Naive thymus-derived CD4-positive, alpha-beta T cell (primary cell): Measurements from ENCODE around the gene CCL5. TPM values are rescaled to one million over a fixed set of nuclear protein-coding genes. Genes with fewer than 3 reads are reported as not detected.

Experiments used
- ATAC-seq: fragments of 150-1000 bp; cut with Tn5 transposase; 2 replicates; pipeline ENCODE4 v1.10.0; 2021; ENCODE audit warnings: mild to moderate bottlenecking, moderate library complexity
- CTCF ChIA-PET: fragments of 350-600 bp; sonication (Branson Sonifier 250); formaldehyde crosslinking; loops from one replicate; lab custom pipeline; 2021; ENCODE audit warnings: antibody characterized with exemption; lab: Charles Lee
- POLR2A ChIA-PET: fragments of 350-600 bp; sonication (Branson Sonifier 250); formaldehyde crosslinking; loops from one replicate; lab custom pipeline; 2021; ENCODE audit warnings: antibody characterized with exemption, inconsistent platforms; lab: Charles Lee
- DNase-seq, 9 donors: peaks; one replicate each; pipeline versions ENCODE4 v3.0.0 to v3.0.0-alpha.2; 2020 to 2022; ENCODE audit warnings: mixed read lengths in 1 of 9
- H3K27ac ChIP-seq: one replicate; pipeline ENCODE4 v1.7.0; 2013; ENCODE audit warnings: mild to moderate bottlenecking, low read depth, low read length, moderate library complexity
- H3K27me3 ChIP-seq, 2 donors: one replicate each; pipeline ENCODE4 v1.7.0; 2013; ENCODE audit warnings: low read length in 2 of 2, mild to moderate bottlenecking in 2 of 2, moderate library complexity in 2 of 2; ENCODE audit not compliant: control insufficient read depth in 2 of 2, insufficient read depth in 2 of 2
- H3K36me3 ChIP-seq, 3 experiments: 1 replicate in 2 of 3; 2 replicates in 1 of 3; pipeline ENCODE4 v1.7.0; 2013; ENCODE audit warnings: low read length in 3 of 3, mild to moderate bottlenecking in 3 of 3, moderate library complexity in 1 of 3; ENCODE audit not compliant: insufficient read depth in 3 of 3, control insufficient read depth in 2 of 3
- H3K4me1 ChIP-seq, 2 donors: one replicate each; pipeline ENCODE4 v1.7.0; 2013; ENCODE audit warnings: low read length in 2 of 2, mild to moderate bottlenecking in 2 of 2, moderate library complexity in 1 of 2; ENCODE audit not compliant: control insufficient read depth in 2 of 2, insufficient read depth in 2 of 2
- H3K4me3 ChIP-seq: 2 replicates; pipeline ENCODE4 v1.7.0; 2013; ENCODE audit warnings: mild to moderate bottlenecking, low read length
- H3K9me3 ChIP-seq, 3 experiments: 1 replicate in 2 of 3; 2 replicates in 1 of 3; pipeline ENCODE4 v1.7.0; 2013; ENCODE audit warnings: low read length in 3 of 3; ENCODE audit not compliant: control insufficient read depth in 2 of 3
- H3K27ac Mint-ChIP-seq, 9 donors: one replicate each; pipeline ENCODE4 v1.8.0; 2020 to 2022; ENCODE audit warnings: mixed read lengths in 9 of 9, mild to moderate bottlenecking in 8 of 9, moderate library complexity in 5 of 9, inconsistent platforms in 2 of 9
- H3K27me3 Mint-ChIP-seq, 5 donors: one replicate each; pipeline ENCODE4 v1.8.0; 2021 to 2022; ENCODE audit warnings: mixed read lengths in 5 of 5, mild to moderate bottlenecking in 1 of 5
- H3K36me3 Mint-ChIP-seq, 5 donors: one replicate each; pipeline ENCODE4 v1.8.0; 2020 to 2022; ENCODE audit warnings: mixed read lengths in 5 of 5, mild to moderate bottlenecking in 3 of 5, inconsistent platforms in 1 of 5
- H3K4me1 Mint-ChIP-seq, 7 donors: one replicate each; pipeline ENCODE4 v1.8.0; 2020 to 2022; ENCODE audit warnings: mixed read lengths in 7 of 7, mild to moderate bottlenecking in 3 of 7, inconsistent platforms in 1 of 7
- H3K4me3 Mint-ChIP-seq, 10 donors: one replicate each; pipeline ENCODE4 v1.8.0; 2020 to 2022; ENCODE audit warnings: mild to moderate bottlenecking in 10 of 10, mixed read lengths in 10 of 10, moderate library complexity in 6 of 10, inconsistent platforms in 2 of 10
- H3K9me3 Mint-ChIP-seq, 11 donors: one replicate each; pipeline ENCODE4 v1.8.0; 2020 to 2022; ENCODE audit warnings: mixed read lengths in 11 of 11, mild to moderate bottlenecking in 4 of 11, inconsistent platforms in 1 of 11, moderate library complexity in 1 of 11
- intact Hi-C, 2 donors: fragments of 100-400 bp; cut with micrococcal nuclease; formaldehyde crosslinking; loops; one replicate each; pipeline ENCODE4 v1.15.1; 2023
- polyA plus RNA-seq, 2 donors: library from polyadenylated mRNA; unstranded; fragments of 300-500 nt; fragmentation: Illumina TruSeq; gene quantifications; one replicate each; pipeline ENCODE4 v1.2.3, GENCODE V29; 2021
- total RNA-seq, 6 experiments: library from RNA in 5 of 6; stranded (reverse) in 5 of 6; gene quantifications; 1 replicate in 5 of 6; 2 replicates in 1 of 6; pipeline ENCODE4 v1.2.3 and lab custom pipeline; 2021 to 2026

The CCL5 gene
- total and polyA plus RNA-seq, 7 experiments from 2014 or later = 2.8 to 192 (median 17.4) TPM

- CTCF ChIA-PET = no interaction called here
- H3K27me3 Mint-ChIP-seq = no peaks in the 10 kb centered on the region
- Histone ChIP-seq H3K36me3 (peaks cover 24 to 60% (median 28%) of the 10 kb centered on the region in 3 experiments), H3K9me3 (no peaks in the 10 kb centered on the region), H3K4me3 (no peak overlapping the region), H3K4me1 (peaks cover 0 to 13% of the 10 kb centered on the region in 2 donors), H3K27me3 (no peaks in the 10 kb centered on the region), H3K27ac (no peak overlapping the region)
- DNase-seq (no peak), ATAC-seq (no peak)
- H3K9me3 Mint-ChIP-seq = no peaks in the 10 kb centered on the region
- intact Hi-C loops = loop anchor here in 1 of 2 donors (5.0 kb wide), 2 partner anchors 46 to 121 kb away; no protein-coding TSS in a partner anchor
- peak overlapping the region in 2 of 9 donors; percentile 23 to 61 for H3K27ac Mint-ChIP-seq
- no peak overlapping the region for H3K4me3 Mint-ChIP-seq
- H3K36me3 Mint-ChIP-seq = peaks cover 9 to 37% (median 35%) of the 10 kb centered on the region in 5 donors
- POLR2A ChIA-PET = no interaction called here
- H3K4me1 Mint-ChIP-seq = peaks cover 0 to 13% (median 3%) of the 10 kb centered on the region in 7 donors
Observed at GRCh38 chr17:35846055-35846809, 33.9 kb downstream of the CCL5 start.

- ATAC-seq = no peak
- Histone ChIP-seq H3K36me3 (peaks cover 24 to 76% (median 32%) of the 10 kb centered on the region in 3 experiments), H3K27me3 (no peaks in the 10 kb centered on the region), H3K4me1 (peaks cover 0 to 6% of the 10 kb centered on the region in 2 donors), H3K9me3 (no peaks in the 10 kb centered on the region), H3K4me3 (no peak overlapping the region), H3K27ac (no peak overlapping the region)
- no peak overlapping the region for H3K4me3 Mint-ChIP-seq
- H3K27ac Mint-ChIP-seq = peak overlapping the region in 2 of 9 donors; percentile 30 to 51
- ChIA-PET POLR2A (no interaction called here), CTCF (no interaction called here)
- intact Hi-C loops = no loop called here
- H3K9me3 Mint-ChIP-seq = no peaks in the 10 kb centered on the region
- no peak for DNase-seq
- no peaks in the 10 kb centered on the region for H3K27me3 Mint-ChIP-seq
- H3K4me1 Mint-ChIP-seq = peaks cover 0 to 4% (median under 1%) of the 10 kb centered on the region in 7 donors
- peaks cover 9 to 37% (median 34%) of the 10 kb centered on the region in 5 donors for H3K36me3 Mint-ChIP-seq
Observed at GRCh38 chr17:35844547-35844946, 35.6 kb downstream of the CCL5 start.

GRCh38 chr17:35843698-35844097 lies 36.5 kb downstream of the CCL5 start:
- DNase-seq (no peak), ATAC-seq (no peak)
- intact Hi-C loops = no loop called here
- ChIA-PET POLR2A (interaction anchor here (1.2 kb wide), 1 partner anchor 34 kb away, joined by 5 read pairs; the partner anchor contains the start of gene TAF15), CTCF (no interaction called here)
- Histone ChIP-seq H3K9me3 (no peaks in the 10 kb centered on the region), H3K36me3 (peaks cover 26 to 80% (median 32%) of the 10 kb centered on the region in 3 experiments), H3K4me3 (no peak overlapping the region), H3K4me1 (no peaks in the 10 kb centered on the region), H3K27me3 (no peaks in the 10 kb centered on the region), H3K27ac (no peak overlapping the region)
- Mint-ChIP-seq H3K4me1 (peaks cover 0 to 3% (median 0%) of the 10 kb centered on the region in 7 donors), H3K27me3 (no peaks in the 10 kb centered on the region), H3K27ac (peak overlapping the region in 4 of 9 donors; percentile 14 to 49 (median 26)), H3K9me3 (no peaks in the 10 kb centered on the region), H3K36me3 (peaks cover 9 to 36% (median 34%) of the 10 kb centered on the region in 5 donors), H3K4me3 (no peak overlapping the region)

GRCh38 chr17:35842239-35842638 lies 37.9 kb downstream of the CCL5 start:
- ChIA-PET CTCF (interaction anchor here (0.7 kb wide), 1 partner anchor 98 kb away, joined by 3 read pairs; no protein-coding TSS in a partner anchor), POLR2A (interaction anchor here (1.2 kb wide), 1 partner anchor 33 kb away, joined by 5 read pairs; the partner anchor contains the start of gene TAF15)
- Histone ChIP-seq H3K4me1 (no peaks in the 10 kb centered on the region), H3K27me3 (no peaks in the 10 kb centered on the region), H3K27ac (no peak overlapping the region), H3K9me3 (no peaks in the 10 kb centered on the region), H3K36me3 (peaks cover 32 to 83% (median 33%) of the 10 kb centered on the region in 3 experiments), H3K4me3 (no peak overlapping the region)
- Mint-ChIP-seq H3K4me1 (peaks cover 0 to 6% (median 0%) of the 10 kb centered on the region in 7 donors), H3K9me3 (no peaks in the 10 kb centered on the region), H3K27ac (peak overlapping the region in 2 of 9 donors; percentile 20 to 71), H3K36me3 (peaks cover 9 to 40% (median 33%) of the 10 kb centered on the region in 5 donors), H3K27me3 (no peaks in the 10 kb centered on the region), H3K4me3 (no peak overlapping the region)
- DNase-seq (no peak), ATAC-seq (no peak)
- intact Hi-C loops = no loop called here

- Mint-ChIP-seq H3K36me3 (peaks cover 9 to 43% (median 34%) of the 10 kb centered on the region in 5 donors), H3K4me1 (peaks cover 0 to 6% (median 0%) of the 10 kb centered on the region in 7 donors), H3K4me3 (no peak overlapping the region), H3K9me3 (no peaks in the 10 kb centered on the region), H3K27me3 (no peaks in the 10 kb centered on the region), H3K27ac (no peak overlapping the region)
- intact Hi-C loops = no loop called here
- H3K9me3 ChIP-seq = no peaks in the 10 kb centered on the region
- H3K36me3 ChIP-seq = peaks cover 37 to 87% (median 38%) of the 10 kb centered on the region in 3 experiments
- POLR2A ChIA-PET = no interaction called here
- H3K4me3 ChIP-seq = no peak overlapping the region
- H3K27me3 ChIP-seq = no peaks in the 10 kb centered on the region
- CTCF ChIA-PET = no interaction called here
- no peak for ATAC-seq
- no peak for DNase-seq
- no peaks in the 10 kb centered on the region for H3K4me1 ChIP-seq
- H3K27ac ChIP-seq = no peak overlapping the region
Observed at GRCh38 chr17:35841505-35841904, 38.7 kb downstream of the CCL5 start.

- Mint-ChIP-seq H3K27me3 (no peaks in the 10 kb centered on the region), H3K4me1 (peaks cover 0 to 6% (median 0%) of the 10 kb centered on the region in 7 donors), H3K9me3 (no peaks in the 10 kb centered on the region), H3K4me3 (no peak overlapping the region), H3K36me3 (peaks cover 9 to 47% (median 37%) of the 10 kb centered on the region in 5 donors), H3K27ac (no peak overlapping the region)
- Histone ChIP-seq H3K27me3 (no peaks in the 10 kb centered on the region), H3K9me3 (no peaks in the 10 kb centered on the region), H3K4me3 (no peak overlapping the region), H3K4me1 (no peaks in the 10 kb centered on the region), H3K27ac (no peak overlapping the region), H3K36me3 (peaks cover 37 to 87% (median 37%) of the 10 kb centered on the region in 3 experiments)
- intact Hi-C loops = no loop called here
- ChIA-PET CTCF (interaction anchor here (0.6 kb wide), 1 partner anchor 8 kb away, joined by 8 read pairs; no protein-coding TSS in a partner anchor), POLR2A (no interaction called here)
- ATAC-seq (no peak), DNase-seq (no peak)
Observed at GRCh38 chr17:35841101-35841500, 39.1 kb downstream of the CCL5 start.
